Measurements from ENCODE around the gene KLF3.

GRCh38 chr4:38710053-38710452 lies 46.1 kb downstream of the KLF3 start:
- TF ChIP-seq EZH2 (IDR thresholded peaks at IDR 0.05; ENCODE audit: low read depth, unreplicated experiment) (no peak), JUNB (IDR thresholded peaks at IDR 0.05; ENCODE audit: unreplicated experiment) (no peak), POLR2AphosphoS5 (IDR thresholded peaks at IDR 0.05; ENCODE audit: low read depth) (no peak), CTCF (conservative IDR thresholded peaks at IDR 0.05; ENCODE audit: low read depth in 2 of 2) (no peak)
